HG03108 (cell line): ENCODE results near the gene CYP2R1.

Source experiments
- ATAC-seq: cut with Tn5 transposase; IDR thresholded peaks from one replicate; pipeline ENCODE4 v1.9.1; 2021; ENCODE audit warnings: moderate library complexity; ENCODE audit not compliant: unreplicated experiment

CYP2R1 gene, protein sequence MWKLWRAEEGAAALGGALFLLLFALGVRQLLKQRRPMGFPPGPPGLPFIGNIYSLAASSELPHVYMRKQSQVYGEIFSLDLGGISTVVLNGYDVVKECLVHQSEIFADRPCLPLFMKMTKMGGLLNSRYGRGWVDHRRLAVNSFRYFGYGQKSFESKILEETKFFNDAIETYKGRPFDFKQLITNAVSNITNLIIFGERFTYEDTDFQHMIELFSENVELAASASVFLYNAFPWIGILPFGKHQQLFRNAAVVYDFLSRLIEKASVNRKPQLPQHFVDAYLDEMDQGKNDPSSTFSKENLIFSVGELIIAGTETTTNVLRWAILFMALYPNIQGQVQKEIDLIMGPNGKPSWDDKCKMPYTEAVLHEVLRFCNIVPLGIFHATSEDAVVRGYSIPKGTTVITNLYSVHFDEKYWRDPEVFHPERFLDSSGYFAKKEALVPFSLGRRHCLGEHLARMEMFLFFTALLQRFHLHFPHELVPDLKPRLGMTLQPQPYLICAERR

DNA sequence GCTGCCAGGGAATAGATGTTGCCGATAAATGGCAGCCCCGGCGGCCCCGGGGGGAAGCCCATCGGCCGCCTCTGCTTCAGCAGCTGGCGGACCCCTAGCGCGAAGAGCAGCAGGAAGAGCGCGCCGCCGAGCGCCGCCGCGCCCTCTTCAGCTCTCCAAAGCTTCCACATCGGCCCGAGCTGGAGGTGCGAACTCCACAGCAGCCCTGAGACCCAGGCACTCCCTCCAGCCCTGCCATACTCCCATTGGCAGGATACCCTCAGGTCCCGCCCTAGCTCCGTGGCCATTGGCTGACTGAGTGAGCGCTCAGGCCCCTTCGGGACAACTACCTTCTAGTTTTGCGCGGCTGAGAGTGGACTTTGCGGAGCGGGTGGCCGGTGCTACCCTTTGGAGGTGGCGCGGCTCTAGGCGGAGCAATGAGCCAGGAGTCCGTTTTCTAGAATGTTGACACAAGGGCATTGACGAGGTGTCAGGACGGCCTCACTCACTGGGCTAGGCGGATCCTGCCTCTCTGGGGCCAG is at the start of gene CYP2R1:
TSS of gene CYP2R1 (minus strand) at position 196 of the 521 bp plus-strand sequence. CDS start at position 170, 26 bp downstream.
- ATAC-seq: peak; percentile 96

DNA sequence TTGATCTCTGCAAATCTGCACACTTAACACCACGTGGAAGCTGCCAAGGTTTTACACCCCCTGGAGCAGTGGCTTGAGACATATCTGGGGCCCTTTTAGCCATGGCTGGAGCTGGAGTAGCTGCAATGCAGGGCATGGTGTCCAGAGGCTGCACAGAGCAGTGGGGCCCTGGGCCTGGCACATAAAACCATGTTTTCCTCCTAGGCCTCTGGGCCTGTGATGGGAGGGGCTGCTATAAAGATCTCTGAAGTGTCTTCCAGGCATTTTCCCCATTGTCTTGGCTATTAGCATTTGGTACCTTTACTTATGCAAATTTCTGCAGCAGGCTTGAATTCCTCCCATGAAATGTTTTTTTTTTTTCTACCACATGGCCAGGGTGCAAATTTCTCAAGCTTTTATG is 46.9 kb upstream of the CYP2R1 start:
- no peak for ATAC-seq

DNA sequence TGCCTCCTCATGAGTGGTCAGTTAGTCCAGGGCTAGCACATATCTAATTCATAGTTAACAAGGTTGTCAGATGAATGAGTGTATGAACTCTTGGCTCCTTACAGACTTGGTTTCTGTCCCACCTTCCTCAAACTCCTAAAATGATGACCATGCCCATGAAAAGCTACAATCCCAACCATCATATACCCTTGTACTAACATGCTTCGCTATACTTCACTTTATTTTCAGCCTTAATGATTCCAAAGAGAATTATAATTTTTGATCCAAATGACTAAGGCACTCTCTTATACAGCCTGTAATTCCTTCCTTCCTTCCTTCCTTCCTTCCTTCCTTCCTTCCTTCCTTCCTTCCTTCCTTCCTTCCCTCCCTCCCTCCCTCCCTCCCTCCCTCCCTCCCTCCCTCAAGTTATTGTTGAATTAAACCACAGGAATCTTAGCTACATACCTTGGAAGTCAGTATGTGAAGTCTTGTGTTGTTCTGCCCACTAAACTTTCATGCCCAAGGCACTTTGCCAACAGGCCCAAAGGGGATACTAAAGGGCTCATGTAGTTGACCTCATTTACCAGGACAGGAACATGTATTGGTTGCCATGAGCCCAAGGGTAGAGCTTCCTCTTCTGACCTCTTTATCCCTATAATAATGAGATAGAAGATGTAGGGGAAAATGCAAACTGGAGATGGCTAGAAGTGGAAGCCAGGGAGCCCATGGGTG is 42.8 kb upstream of the CYP2R1 start:
- no peak for ATAC-seq

DNA sequence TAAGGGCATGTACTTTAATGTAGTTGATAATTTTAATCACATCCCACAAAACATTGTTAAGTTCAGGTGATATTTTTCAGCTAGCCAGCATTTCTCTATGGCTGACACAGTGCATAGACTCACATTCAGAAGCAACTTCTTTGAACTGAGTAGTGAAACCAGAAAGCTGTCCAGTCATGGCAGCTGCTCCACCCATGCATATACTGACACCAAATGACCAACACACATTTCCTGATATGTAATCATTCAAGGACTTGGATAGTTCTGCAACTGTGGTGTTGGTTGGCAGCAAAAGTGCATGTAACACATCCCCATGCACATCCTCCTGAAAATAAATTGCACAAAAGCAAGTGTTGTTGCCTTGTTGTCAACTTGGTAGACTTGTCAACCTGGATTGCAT is 40.4 kb upstream of the CYP2R1 start:
- no peak for ATAC-seq

DNA sequence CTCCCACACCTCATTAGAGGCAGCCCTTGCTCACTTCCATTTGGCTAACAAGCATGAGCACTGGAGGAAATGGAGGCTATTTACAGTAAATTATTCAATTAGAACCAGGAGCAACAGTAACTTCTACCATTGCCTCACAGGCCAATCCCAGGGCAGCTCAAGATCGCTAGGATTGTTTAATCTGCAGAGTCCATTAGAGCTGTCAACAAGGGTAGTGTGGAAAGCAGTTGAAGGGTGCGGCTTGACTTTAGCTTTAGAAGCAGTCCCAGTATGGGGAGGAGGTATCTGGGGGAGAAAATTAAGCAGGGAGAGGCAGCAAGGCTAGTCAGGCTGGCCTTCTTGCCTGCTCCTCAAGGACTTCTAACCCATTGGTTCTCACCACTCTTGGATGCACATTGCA is 38.3 kb upstream of the CYP2R1 start:
- ATAC-seq: no peak

DNA sequence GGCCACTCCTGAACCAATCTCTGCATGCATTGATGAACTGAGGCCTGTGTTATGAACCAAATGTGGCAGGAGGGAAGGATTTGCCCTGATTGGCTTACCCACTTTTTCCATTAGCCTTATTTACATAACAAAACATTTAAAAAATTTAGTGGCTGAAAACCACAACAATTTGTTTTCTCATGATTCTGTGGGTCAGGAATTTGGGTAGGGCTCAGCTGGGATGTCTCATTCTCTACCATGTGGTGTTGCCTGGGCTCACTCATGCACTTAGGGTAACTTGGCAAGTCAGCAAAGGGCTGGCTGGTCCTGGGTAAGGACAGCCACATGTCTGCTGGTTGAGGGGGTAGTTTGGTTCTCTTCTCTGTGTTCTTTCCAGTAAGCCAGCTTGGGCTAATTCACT is 35.1 kb upstream of the CYP2R1 start:
- no peak for ATAC-seq

DNA sequence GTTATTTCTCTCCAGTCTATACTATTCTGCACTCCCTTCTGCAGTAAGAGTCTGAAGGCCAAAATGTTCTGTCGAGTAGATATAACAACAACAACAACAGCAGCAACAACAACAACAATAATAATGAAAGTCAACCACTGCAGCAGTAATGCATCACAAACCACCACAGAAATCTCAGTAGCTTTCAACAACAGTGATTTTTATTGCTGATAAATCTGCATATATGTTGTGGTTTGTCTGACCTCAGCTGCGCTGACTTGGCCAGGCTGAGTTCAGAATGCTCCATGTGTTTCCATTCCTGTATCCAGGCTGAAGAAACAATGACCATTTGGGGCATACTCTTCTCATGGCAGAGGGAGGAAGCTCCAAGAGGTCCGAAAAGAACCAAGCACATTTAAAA is 32.3 kb upstream of the CYP2R1 start:
- no peak for ATAC-seq

DNA sequence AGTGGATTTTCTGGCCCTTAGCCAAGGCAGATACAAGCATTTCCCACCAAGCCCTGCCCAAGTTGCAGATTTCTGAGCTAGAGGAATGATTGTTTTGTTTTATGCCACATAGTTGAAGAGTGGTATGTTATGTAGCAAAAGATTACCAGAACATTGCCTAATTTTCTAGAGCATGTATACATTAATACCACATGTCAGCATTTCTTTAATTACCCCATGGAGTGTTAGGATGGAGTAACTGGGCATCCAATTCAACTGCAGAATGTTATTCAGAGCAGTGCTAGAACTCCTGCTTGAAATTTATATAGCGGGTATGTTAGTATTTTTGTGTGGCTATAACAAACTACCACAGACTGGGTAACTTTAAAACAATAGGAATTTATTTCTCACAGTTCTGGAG is 24.4 kb upstream of the CYP2R1 start:
- no peak for ATAC-seq

DNA sequence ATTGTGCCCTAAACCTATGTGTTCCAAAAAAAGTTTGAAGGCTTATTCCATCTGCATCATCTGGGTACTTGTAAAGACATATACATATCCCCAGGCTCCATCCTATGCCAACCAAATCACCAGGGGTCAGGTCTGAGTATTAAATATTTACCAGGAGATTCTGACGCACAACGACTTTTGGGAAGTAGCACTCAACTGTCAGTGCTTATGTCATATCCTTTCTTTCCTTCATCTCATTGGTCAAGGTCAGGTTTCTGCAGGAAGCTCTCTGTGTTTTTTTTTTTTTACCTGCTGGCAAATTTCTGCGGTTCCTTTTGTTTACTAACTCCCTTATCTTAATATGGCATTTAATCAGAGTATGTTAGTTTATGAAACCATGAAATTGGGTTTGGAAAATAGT is 22.5 kb upstream of the CYP2R1 start:
- no peak for ATAC-seq

DNA sequence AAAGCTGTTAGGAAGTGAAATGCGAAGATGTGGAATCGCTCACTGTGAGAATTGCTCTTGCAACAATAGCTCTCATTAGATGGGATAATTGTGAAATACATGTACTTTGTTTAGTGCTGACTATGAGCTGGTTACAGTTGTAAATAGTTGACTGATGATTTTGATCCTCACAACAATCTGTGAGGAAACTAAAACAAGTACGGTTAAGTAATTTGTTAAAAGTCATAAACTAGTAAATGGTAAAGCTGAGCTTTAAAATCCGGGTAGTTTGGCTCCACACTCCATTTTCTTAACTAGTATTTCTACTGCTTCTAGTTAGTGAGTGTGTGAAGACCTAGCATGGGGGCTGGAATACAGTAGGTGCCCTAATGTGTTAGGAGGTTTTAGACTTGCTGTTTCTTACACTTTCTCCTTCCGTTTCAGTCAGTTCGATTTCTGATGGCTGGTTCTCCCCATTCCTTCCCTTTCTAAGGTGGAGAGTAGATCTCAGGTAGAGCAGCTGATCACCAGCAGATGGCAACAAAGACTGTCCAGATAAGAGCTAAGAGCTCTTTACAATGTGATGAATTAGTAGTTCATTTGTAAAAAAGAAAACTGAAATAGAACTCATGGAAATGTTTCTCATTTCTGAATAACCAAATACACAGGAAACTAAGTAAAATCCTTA is 16.3 kb upstream of the CYP2R1 start:
- no peak for ATAC-seq

DNA sequence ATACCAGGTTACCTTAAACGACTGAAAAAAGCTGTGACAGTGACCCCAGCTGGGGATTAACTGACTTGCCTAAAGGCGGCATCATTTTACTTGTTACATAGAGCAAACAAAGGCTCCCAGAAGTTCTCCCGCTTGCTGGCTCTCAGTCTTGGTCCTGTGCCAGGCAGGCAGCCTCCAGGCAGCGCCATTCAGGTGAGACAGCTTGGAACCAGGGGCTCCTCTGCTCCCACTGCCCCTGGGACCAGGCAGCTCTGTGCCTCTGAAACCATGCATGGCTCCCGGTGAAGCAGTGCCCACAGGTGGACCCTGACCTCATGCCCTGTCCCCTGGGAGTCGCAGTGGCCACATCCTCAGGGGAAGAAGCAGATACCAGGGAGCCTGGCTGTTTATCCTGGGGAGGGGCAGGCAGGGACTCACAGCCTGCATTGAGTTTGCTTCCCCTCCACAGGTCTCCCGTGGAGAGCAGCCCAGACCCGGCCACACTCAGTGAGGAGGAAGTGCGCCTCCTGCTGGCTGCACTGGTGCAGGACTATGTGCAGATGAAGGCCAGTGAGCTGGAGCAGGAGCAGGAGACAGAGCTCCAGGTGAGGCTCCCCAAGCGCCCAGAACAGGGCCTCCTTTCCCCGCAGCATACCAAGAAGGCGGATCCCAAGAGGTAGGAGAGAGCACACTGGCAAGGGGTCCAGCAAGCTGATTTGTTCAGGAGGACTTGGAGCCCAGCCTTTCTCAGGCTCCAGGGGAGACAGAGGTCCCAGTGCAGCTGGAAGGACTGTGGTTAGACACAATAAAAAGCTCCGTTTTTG is 15.6 kb upstream of the CYP2R1 start:
- ATAC-seq: peak; percentile 30

DNA sequence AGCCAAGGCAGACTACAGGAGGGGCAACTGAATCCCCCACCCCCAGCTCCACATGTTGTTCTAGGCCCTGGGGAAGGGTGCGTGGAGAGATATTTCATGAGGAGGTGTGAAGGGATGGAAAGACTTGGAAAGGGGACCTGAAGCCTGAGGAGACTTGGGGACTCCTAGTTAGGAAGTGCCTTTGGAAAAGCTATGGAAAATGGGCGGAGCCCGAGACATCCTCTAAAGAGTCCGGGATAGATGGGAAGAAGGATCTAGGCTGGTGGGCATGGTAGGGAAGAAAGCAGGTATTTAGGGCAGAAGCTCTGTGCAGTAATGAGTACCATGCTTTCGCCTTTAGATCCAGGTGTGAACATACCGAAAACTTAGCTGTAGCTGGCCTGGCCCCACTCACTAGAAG is 15.0 kb upstream of the CYP2R1 start:
- no peak for ATAC-seq

DNA sequence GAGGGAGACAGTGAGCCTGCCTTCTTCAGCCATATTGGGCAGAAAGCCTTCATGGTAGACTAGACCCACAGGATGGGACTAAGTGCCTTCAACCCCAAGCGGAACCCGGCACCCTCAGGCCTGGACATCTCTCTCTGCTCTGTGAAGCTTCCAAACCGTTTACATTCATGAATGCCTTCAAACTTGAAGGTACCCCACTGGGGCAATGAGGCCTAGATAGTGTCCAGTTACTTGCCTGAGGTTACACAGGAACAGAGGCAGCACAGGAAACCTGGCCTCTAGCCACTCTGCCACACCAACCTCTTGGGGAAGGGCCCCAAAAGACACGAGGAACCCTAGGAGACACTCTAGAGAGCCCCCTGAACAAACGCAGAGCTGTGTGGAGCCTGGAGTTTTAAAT is 14.5 kb upstream of the CYP2R1 start:
- no peak for ATAC-seq

DNA sequence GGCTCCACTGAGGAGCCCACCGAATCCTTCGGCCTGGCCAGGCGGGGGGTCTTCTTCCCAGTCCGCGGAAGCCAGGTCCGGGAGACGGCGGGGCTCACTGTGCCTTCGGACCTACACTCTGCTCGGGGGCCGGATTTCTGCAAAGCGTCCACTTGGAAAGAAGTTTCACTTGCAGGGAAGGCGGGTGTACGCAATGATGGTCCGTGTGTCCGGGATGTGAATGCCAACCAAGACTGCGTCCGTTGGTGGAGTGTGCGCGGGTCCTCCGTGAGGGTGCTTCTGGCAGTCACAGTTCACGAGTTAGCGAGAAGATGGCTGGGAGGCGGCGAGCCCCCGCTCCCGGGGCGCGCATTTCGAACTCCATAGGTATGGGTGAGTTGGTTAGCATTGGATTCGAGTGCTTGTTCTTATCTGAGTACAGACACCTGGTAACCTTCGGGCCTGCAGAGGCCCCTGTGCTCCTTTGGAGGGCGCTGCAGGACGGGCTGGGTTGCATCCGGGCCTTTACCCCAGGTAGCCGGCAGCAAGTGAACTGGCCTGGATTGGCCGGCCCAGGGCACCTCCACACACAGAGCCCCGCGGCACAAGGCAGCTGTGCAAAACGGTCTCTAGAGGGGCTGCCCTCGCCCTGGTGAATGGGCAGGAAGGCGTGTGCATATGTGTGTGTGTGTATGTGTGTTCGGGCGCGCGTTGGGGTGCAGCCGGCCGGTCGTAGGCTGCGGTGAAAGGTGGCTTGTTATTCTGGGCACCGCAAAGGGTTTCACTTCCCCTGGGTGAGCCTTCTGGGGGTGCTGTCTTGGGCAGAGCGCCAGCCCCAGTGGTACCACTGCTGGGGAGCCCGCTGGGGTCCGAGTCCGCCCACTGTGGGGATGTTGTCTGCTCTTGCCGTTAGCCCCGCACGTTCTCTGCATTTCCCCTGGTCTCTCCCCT is 13.3 kb upstream of the CYP2R1 start:
- peak; percentile 62 for ATAC-seq

DNA sequence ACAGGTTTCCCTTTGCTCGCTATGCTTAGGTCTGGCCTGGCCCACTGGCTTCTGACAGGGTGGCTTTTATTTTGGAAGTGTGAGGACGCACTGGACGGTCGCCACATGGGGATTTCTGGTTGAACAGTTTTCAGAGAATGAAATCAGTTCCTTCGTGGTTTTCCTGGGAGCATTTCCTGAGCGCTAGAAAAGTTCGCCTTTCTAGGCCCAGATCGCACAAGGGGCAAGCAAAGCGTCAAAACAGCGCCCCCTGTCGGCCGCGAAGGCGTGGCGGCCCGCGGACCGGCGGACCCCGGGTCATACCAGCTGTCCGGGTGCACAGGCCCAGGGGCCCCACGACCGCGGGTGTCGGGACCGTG is 12.7 kb upstream of the CYP2R1 start:
- ATAC-seq: peak; percentile 41

DNA sequence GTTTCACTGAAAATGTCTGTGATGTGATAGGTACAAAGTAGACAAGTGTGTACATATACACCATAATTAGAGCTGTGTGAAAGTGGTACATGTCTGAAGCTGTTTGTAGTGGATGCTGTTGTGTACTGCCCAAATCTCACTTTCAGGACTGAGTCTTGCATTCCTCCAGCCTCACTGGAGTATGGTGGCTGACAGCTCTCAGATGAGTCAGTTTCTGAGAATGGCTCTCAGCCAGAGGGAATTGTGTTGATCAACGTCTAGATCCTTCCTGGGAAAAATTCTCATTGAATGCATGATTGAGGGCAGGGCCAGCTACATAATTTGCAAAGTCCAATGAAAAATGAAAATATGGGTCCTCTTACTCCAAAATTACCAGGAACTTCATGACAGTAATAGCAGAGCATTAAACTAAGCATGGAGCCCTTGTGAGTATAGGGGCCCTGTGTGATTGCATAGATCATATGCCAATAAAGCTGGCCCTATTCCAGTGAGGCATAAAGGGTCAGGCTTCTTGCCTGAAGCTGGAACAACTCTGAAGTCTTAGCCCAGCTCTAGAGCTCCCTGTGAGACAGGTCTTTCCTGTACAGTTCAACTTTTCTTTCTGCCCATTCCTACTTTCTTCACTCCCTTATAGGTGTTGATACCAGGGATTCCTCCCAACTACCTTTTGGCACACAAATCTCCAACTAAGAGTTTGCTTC is 10.8 kb upstream of the CYP2R1 start:
- ATAC-seq: no peak

DNA sequence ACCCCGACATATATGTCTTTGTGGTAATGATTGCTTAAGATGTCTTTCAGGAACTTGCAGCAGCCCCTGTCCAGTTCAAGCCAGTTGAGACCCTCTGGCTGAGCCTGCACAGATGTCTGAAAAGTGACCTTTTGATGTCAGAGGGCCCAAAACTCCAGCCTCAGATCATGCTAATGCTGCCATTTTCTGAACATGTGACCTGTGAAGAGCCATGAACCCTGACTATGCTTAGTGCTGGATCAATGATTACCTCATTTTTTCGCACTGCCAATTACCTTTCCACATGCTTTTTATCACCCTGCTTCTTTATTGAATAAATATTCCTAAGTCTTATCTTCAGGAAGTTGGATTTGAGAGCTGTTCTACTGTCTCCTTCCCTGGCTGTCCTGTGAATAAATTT is 6.9 kb upstream of the CYP2R1 start:
- ATAC-seq: no peak

DNA sequence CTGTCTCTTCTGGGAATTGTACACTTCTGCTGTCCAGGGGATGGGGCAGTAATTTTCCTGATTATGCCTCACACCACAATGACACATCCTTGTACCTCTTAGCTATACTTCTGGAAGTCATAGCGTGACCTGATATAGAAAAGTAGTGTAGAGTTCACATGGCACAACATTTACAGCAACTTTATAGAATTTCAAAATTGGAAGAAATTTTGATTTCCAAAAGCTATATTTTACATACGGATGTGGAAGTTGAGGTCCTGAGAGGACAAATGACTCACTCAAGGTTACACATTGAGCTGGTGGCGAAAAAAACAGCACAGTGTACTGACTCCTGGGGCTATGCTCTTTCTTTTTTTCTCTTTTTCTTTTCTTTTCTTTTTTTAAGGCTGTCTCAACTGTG is 6.3 kb upstream of the CYP2R1 start:
- no peak for ATAC-seq
